T47D (cell line): ENCODE measurements around the gene UGT2A1.
A peak's percentile ranks its signal among the peaks of the same experiment; 100 is the strongest.

Experiments
- DNase-seq, 2 experiments: peaks; one replicate each; pipeline versions ENCODE4 v3.0.0 to v3.0.0-alpha.2; 2011 to 2012; ENCODE audit warnings: low read depth in 1 of 2, low spot score in 1 of 2
- JUND ChIP-seq: IDR thresholded peaks from 2 replicates; pipeline ENCODE4 v1.6.1; 2012; ENCODE audit warnings: low read depth
- in situ Hi-C: cut with HindIII; loops from 2 replicates; pipeline ENCODE4 v1.10.0; 2016; ENCODE audit warnings: low sequenced_read_pairs, low pct_unique_long_range_greater_than_20kb

UGT2A1 gene

DNA sequence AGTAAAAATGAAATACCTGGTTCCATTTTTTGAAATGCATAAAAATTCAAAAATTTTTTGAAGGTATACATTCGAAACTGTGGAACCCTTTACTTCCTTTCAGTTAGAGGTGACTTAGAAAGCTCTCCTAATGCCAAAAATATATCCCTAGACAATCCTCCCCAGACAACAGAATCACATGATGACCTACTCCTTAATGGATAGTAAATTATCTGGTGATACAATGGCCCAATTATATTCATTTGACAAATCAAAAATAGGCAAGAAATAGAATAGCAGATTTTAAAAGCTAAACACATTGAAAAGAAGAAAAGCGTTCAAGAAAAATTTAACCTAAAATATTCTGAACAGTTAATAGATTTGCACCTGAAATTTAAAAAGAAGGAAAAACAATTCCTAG, 10.1 kb downstream of the UGT2A1 start:
- in situ Hi-C loops: no loop called here
- no peak for TF ChIP-seq JUND
- no peak for DNase-seq

DNA sequence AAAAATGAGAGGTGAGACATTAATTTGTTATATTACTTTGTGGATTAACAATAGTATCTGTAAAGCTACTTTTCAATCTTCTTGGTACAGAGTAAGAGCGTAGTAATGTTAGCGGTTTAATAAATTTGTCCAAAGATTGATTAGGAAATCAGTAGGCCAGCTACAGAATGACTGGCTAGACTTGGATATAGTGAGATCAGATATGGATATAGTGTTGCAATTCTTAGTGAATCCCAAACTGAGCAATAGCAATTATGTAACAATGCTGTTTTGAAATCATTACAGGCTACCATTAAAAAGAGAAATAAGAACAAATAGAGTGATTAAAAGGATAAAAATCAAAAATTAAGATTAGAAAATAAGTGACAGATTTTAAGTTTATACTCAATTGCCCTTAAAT, 12.8 kb downstream of the UGT2A1 start:
- TF ChIP-seq JUND: no peak
- no peak for DNase-seq
- in situ Hi-C loops: no loop called here

DNA sequence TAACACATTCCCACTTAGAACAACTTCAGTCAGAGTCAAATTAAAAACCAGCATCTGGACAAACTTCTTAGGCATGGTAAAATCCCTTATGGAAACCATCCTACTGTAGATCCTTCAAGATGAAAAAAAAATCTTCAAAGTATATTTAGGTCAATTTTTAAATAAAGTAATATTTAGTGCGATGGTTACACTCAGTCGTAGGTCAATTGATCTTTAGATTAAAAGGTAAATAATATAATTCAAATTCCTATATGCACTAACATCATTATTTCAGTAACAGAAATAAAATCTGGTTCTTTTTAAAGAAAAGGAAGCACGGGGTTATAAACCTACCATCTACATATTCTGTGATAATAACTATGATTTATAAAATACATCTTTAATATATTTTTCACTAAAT, 13.5 kb downstream of the UGT2A1 start, which contains the start of gene UGT2A2:
TSS of gene UGT2A2 (minus strand) at position 101 of the 400 bp plus-strand sequence. CDS start at position 99, 2 bp downstream.
- no peak for TF ChIP-seq JUND
- no peak for DNase-seq
- in situ Hi-C loops: no loop called here

DNA sequence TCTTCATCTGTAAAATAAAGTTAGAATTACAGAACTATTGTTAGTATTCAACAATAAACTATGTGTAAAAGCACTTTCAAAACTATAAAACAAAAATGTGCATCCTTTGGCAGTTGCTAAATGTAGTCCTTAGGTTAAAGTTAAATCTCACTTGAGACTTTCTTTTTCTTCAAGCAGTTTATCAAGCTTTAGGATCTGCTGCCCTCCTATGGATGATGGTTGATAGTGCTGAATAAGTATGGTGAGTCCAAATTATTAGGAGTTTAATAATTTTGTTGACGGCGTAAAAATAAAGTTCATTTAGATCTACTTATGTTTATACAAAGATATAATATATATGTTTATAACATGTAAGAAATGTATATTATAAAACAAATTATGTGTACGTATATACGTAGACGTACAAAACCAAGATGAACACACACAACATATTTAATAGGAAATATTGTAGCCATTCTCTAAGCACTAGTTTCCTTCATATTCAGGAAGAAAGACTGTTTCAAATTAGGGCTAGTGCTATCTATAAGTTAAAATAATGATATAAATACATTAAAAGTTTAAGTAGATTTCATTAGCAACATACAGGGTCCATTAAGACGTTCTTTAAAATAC, 35.9 kb downstream of the UGT2A1 start:
- in situ Hi-C loops: no loop called here

DNA sequence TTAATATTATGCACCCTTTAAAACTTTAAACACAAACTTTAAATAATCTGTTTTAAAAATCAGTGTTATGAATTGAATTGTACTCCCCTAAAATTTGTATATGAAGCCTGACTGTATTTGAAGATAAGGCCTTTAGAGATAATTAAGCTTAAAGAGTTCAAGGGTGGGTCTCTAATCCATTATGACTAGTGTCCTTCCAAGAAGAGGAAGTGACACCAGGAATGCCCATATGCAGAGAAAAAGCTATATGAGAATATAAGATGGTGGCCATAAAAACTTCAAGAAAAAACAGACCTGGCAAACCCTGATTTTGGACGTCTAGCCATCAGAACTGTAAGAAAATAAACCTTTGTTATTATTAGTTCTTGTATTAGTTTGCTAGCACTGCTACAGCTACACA, 42.6 kb downstream of the UGT2A1 start:
- in situ Hi-C loops: no loop called here
- no peak for DNase-seq
- no peak for TF ChIP-seq JUND

More for the DNA sequence above, 35.9 kb downstream of the UGT2A1 start:
- peak in 1 of 2 experiments; percentile 64 for DNase-seq
- no peak for TF ChIP-seq JUND

DNA sequence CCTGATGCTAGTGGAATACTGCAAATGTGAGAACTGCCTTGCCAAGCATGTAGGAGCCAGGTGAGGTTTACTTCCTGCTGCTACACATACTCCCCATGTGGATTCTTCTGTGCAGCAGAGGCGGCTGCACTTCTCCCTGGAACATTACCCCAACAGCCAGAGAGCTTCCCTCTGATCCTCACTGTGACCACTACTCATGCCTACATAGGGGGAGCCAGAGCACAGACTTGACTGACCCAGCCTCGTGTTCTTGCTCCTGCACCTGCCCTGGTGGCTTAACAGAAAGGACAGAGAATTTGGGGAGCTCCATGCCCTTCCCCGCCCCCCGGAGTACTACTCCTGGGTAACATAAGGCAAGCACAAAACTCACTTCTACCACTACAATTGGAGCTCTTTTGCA, 52.0 kb downstream of the UGT2A1 start:
- in situ Hi-C loops: no loop called here
- TF ChIP-seq JUND: no peak
- DNase-seq: no peak

DNA sequence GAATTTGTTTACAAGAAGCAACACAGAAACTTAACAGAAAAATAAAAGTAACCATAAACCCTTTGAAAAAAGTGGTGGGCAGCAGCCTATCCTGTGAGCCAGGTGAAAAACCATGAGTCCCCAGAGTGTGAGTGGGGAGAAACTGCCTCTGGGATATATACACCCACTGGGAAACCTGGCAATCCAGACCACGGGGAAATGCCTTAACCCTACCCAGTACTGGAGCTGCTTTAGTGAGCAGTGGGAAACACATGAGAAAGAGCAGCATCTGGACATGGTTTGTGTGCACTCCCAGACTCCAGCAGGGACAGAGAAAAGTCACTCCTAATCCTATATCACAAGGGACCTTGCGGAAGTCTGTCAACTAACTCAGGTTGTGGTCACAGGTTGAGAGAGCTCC, 53.0 kb downstream of the UGT2A1 start:
- in situ Hi-C loops: no loop called here
- TF ChIP-seq JUND: no peak
- no peak for DNase-seq

DNA sequence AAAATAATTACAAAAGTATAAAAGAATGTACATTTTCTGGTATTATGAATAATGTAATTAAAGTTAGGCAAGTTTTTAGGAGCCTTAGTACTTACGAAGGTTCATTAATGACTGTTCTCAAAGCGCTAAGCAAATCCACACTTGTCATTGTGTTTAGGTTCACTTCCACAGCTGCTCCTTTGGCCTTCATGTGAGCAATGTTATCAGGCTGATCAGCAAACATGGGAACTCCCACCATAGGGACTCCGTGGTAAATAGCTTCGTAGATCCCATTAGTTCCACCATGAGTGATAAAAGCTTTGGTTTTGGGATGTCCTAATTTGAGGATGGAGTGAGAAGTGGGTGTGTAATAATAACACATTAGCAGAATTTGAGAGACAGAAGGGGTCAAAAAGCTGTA, 58.7 kb downstream of the UGT2A1 start:
- in situ Hi-C loops: no loop called here
- TF ChIP-seq JUND: no peak
- DNase-seq: no peak

DNA sequence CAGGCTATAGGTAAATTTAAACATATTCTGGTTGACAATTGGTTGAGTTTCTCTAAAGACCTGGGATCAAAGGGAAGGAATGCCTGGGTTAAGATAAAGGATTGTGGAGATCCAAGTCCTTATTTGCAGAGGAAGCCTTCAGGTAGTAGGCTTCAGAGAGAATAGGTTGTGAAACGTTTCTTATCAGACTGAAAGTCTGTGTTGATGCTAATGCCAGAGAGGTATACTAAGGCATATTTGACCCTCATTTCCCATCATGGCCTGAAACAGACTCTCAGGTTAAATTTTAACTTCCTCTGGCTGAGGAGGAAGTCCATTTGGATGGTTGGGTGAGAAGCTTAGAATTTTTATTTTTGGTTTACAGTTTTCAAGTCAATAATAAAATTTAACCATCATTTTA, 61.7 kb downstream of the UGT2A1 start:
- TF ChIP-seq JUND: no peak
- in situ Hi-C loops: no loop called here
- DNase-seq: no peak

DNA sequence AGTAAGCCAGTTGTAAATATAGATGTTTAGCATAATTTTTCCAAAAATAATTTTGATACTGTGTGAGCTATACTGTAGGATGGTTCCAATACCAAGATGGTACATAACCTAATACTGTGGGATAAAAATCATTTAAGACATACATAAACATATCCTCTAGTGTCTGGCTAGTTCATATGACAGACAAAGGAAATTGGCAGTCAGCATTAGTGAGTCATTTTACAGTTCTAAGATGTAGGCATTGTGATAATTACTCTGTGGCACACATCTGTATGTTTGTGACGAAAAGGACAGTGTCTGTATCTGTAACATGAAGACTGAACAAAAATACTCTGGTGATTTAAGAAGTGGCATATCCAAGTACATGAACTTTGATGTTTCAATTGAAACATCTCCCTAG, 63.2 kb downstream of the UGT2A1 start:
- no peak for TF ChIP-seq JUND
- DNase-seq: no peak
- in situ Hi-C loops: no loop called here

DNA sequence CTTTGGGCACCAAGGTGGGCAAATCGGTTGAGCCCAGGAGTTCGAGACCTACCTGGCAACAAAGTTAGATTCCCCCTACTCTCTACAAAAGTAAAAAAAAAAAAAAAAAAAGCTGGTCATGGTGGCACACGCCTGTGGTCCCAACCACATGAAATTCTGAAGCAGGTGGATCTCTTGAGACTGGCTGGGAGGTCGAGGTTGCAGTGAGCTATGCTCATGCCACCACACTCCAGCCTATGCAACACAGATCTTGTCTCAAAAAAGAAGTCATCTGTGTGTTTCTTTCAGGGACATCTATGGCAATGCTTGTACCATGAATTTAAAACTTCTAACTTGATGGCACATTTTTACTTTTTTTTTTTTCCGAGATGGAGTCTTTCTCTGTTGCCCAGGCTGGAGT, 68.9 kb downstream of the UGT2A1 start:
- no peak for DNase-seq
- in situ Hi-C loops: no loop called here
- no peak for TF ChIP-seq JUND

DNA sequence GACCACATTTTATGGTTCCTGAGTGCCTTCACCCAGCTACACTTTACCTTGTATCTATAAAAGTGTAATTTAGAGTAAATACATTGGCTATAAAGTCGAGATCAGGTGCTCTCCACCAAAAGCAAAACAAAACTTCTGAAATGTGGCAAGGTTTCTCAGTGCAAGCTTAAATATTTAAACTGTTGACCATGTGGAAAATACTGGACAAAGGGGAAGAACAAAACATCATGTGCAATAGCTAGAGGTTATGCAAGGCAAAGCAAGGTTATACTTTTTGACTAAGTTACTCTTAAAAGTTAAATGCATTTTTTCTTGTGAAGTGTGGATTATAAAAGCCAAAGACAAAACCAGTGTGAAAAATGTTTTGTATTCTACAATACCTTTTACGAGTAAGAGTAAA, 69.5 kb downstream of the UGT2A1 start:
- in situ Hi-C loops: no loop called here
- DNase-seq: no peak
- TF ChIP-seq JUND: no peak

DNA sequence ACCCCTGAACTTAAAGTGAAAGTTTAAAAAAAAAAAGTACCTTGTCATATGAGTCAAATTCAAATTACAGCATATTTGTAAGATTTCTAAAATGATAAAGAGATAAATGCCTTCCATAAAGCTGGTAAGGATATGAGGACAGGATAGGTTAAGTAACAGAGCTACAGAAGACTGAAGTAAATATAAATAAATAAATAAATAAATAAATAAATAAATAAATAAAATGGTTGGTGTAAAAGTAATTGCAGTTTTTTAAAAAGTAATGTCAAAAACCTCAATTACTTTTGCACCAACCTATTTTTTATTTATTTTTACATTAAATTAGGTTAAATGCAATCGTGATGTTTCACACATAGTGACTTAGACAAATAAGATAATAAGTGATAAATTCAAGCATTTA, 75.8 kb downstream of the UGT2A1 start:
- no peak for TF ChIP-seq JUND
- no peak for DNase-seq
- in situ Hi-C loops: no loop called here

DNA sequence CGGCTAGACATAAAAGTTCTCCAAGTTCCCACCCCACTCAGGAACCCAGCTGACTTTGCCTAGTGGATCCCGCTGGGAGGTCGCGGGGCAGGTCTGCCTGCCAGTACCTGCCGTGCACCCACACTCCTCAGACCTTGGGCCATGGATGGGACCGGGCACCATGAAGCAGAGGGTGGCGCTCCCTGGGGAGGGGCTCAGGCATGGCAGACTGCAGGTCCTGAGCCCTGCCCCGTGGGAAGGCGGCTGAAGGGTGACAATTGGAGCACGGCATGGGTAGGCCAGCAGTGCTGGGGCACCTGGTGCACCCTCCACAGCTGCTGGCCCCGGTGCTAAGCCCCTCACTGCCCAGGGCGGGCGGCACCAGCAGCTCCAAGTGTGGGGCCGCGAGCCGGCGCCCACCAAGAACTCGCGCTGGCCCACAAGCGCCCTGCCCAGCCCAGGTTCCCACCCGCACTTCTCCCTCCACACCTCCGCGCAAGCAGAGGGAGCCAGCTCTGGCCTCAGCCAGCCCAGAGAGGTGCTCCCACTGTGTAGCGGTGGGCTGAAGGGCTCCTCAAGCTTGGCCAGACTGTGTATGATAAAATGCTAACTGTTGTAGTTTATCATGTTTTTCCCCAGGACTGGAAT, 76.7 kb downstream of the UGT2A1 start:
- no peak for DNase-seq
- in situ Hi-C loops: no loop called here
- TF ChIP-seq JUND: no peak
